HCT116 (cell line): ENCODE results near the gene MAGEC2.

Experiments
- CEBPB ChIP-seq: IDR thresholded peaks from 2 replicates; pipeline ENCODE4 v1.6.1; 2012; ENCODE audit warnings: low read depth
- CTCF ChIP-seq, 3 experiments: fragments of 200-600 bp in 1 of 3; sonication (generic) in 1 of 3; IDR thresholded peaks in 2 of 3; conservative IDR thresholded peaks in 1 of 3; 2 replicates each; pipeline ENCODE4 v1.5.1; 2012 to 2017; ENCODE audit warnings: low read depth in 2 of 3, low read length in 2 of 3, antibody characterized with exemption in 1 of 3, borderline replicate concordance in 1 of 3, control low read depth in 1 of 3, mild to moderate bottlenecking in 1 of 3, mixed read lengths in 1 of 3, mixed run types in 1 of 3, moderate library complexity in 1 of 3; ENCODE audit not compliant: insufficient read depth in 1 of 3
- EZH2phosphoT487 ChIP-seq: fragments of 200-600 bp; IDR thresholded peaks from 2 replicates; pipeline ENCODE4 v1.6.1; 2018; ENCODE audit warnings: antibody characterized with exemption, borderline replicate concordance
- POLR2A ChIP-seq: IDR thresholded peaks from 2 replicates; pipeline ENCODE4 v1.7.0; 2011; ENCODE audit warnings: borderline replicate concordance; ENCODE audit not compliant: insufficient read depth, insufficient read length; ENCODE audit errors: extremely low read depth
- POLR2AphosphoS5 ChIP-seq: IDR thresholded peaks from 2 replicates; pipeline ENCODE4 v1.6.1; 2011; ENCODE audit warnings: mild to moderate bottlenecking, low read depth, low read length, moderate library complexity
- RAD21 ChIP-seq: IDR thresholded peaks from 2 replicates; pipeline ENCODE4 v1.6.1; 2012; ENCODE audit warnings: low read depth, mild to moderate bottlenecking
- REST ChIP-seq: IDR thresholded peaks from 2 replicates; pipeline ENCODE4 v1.6.1; 2012; ENCODE audit warnings: low read depth
- SIN3A ChIP-seq: IDR thresholded peaks from 2 replicates; pipeline ENCODE4 v1.6.1; 2012; ENCODE audit warnings: low read depth
- YY1 ChIP-seq: IDR thresholded peaks from 2 replicates; pipeline ENCODE4 v1.6.1; 2011; ENCODE audit warnings: low read length, low read depth, moderate library complexity, mild to moderate bottlenecking; ENCODE audit not compliant: insufficient replicate concordance; ENCODE audit errors: extremely low read depth
- ZBTB33 ChIP-seq: IDR thresholded peaks from 2 replicates; pipeline ENCODE4 v1.6.1; 2011; ENCODE audit warnings: mild to moderate bottlenecking, low read length, moderate library complexity; ENCODE audit not compliant: insufficient replicate concordance; ENCODE audit errors: extremely low read depth
- ZFX ChIP-seq: fragments of 450-650 bp; IDR thresholded peaks from 2 replicates; pipeline ENCODE4 v1.6.1; 2017

- TF ChIP-seq POLR2A (no peak), CTCF (IDR thresholded peaks at IDR 0.05 in 2 of 3, conservative IDR thresholded peaks at IDR 0.05 in 1 of 3; ENCODE audit: borderline replicate concordance in 1 of 3, insufficient read depth in 1 of 3, low read depth in 2 of 3, low read length in 2 of 3) (no peak), EZH2phosphoT487 (no peak), RAD21 (no peak), REST (no peak), POLR2AphosphoS5 (no peak), ZFX (no peak), YY1 (no peak), SIN3A (no peak), CEBPB (no peak), ZBTB33 (no peak)
Observed at GRCh38 chrX:142251202-142251601, 46.1 kb upstream of the MAGEC2 start.
